HepG2 (cell line): Measurements from ENCODE around the gene ZMIZ1. TPM values are rescaled to one million over a fixed set of nuclear protein-coding genes. Genes with fewer than 3 reads are reported as not detected.

Experiments
- ADNP ChIP-seq: sonication (generic); formaldehyde crosslinking; IDR thresholded peaks from 2 replicates; pipeline ENCODE4 v1.4.0; 2020; ENCODE audit warnings: missing genetic modification reagents
- ARHGAP35 ChIP-seq: sonication (generic); formaldehyde crosslinking; IDR thresholded peaks from 2 replicates; pipeline ENCODE4 v1.9.0; 2022; ENCODE audit warnings: mild to moderate bottlenecking, inconsistent platforms, moderate library complexity, missing genetic modification reagents, borderline replicate concordance
- BORCS8-MEF2B ChIP-seq: sonication (generic); formaldehyde crosslinking; IDR thresholded peaks from 2 replicates; pipeline ENCODE4 v1.8.0; 2022; ENCODE audit warnings: mild to moderate bottlenecking, missing genetic modification reagents
- ELF4 ChIP-seq: sonication (generic); formaldehyde crosslinking; IDR thresholded peaks from 2 replicates; pipeline ENCODE4 v1.5.0; 2020; ENCODE audit warnings: missing genetic modification reagents, mild to moderate bottlenecking, moderate library complexity, borderline replicate concordance
- HNRNPUL1 ChIP-seq: fragments of 200-400 bp; formaldehyde crosslinking; IDR thresholded peaks from 2 replicates; pipeline ENCODE4 v1.6.1; 2017; ENCODE audit warnings: low read depth, mild to moderate bottlenecking, low read length, moderate library complexity
- ISL2 ChIP-seq: sonication (generic); formaldehyde crosslinking; IDR thresholded peaks from 2 replicates; pipeline ENCODE4 v1.5.0; 2020; ENCODE audit warnings: missing genetic modification reagents
- KDM4B ChIP-seq: sonication (generic); formaldehyde crosslinking; IDR thresholded peaks from 2 replicates; pipeline ENCODE4 v1.4.0; 2020; ENCODE audit warnings: missing genetic modification reagents
- MED1 ChIP-seq: sonication (generic); formaldehyde crosslinking; IDR thresholded peaks from 2 replicates; pipeline ENCODE4 v1.4.0; 2020; ENCODE audit warnings: missing genetic modification reagents
- MYNN ChIP-seq: sonication (generic); formaldehyde crosslinking; IDR thresholded peaks from 2 replicates; pipeline ENCODE4 v1.4.0; 2020; ENCODE audit warnings: mild to moderate bottlenecking, low read depth, missing genetic modification reagents
- RAD51 ChIP-seq: fragments of 450-650 bp; IDR thresholded peaks from 2 replicates; pipeline ENCODE4 v1.6.1; 2016; ENCODE audit warnings: borderline replicate concordance
- TCF7L2 ChIP-seq: IDR thresholded peaks from 2 replicates; pipeline ENCODE4 v1.6.1; 2011; ENCODE audit warnings: mild to moderate bottlenecking, low read depth, low read length, moderate library complexity
- TOE1 ChIP-seq: sonication (generic); formaldehyde crosslinking; IDR thresholded peaks from 2 replicates; pipeline ENCODE4 v1.4.0; 2020; ENCODE audit warnings: mild to moderate bottlenecking, missing genetic modification reagents
- ZFP82 ChIP-seq: sonication (generic); formaldehyde crosslinking; IDR thresholded peaks from 2 replicates; pipeline ENCODE4 v1.5.1; 2020; ENCODE audit warnings: mild to moderate bottlenecking, missing genetic modification reagents, borderline replicate concordance
- ZNF564 ChIP-seq: sonication (generic); formaldehyde crosslinking; IDR thresholded peaks from 2 replicates; pipeline ENCODE4 v1.8.1; 2023; ENCODE audit warnings: mild to moderate bottlenecking, missing genetic modification reagents
- ZNF660 ChIP-seq: sonication (generic); formaldehyde crosslinking; IDR thresholded peaks from 2 replicates; pipeline ENCODE4 v1.5.1; 2020; ENCODE audit warnings: mild to moderate bottlenecking, low read depth, missing genetic modification reagents, borderline replicate concordance
- polyA plus RNA-seq, 8 experiments: library from polyadenylated mRNA; depleted of rRNA in 3 of 8; stranded (reverse) in 7 of 8; unstranded in 1 of 8; fragments of >200 nt; fragmentation: Illumina TruSeq in 4 of 8; extraction: Trizol in 4 of 8; gene quantifications; 2 replicates each; pipeline versions ENCODE4 v1.2.1 to v1.2.3, GENCODE V29; 2011 to 2016; ENCODE audit warnings: low read depth in 4 of 8, missing spikeins in 1 of 8, mixed read lengths in 1 of 8; ENCODE audit not compliant: insufficient read depth in 1 of 8
- total RNA-seq, 5 experiments: library from RNA; depleted of rRNA; stranded (reverse); fragments of >200 nt; fragmentation: Illumina TruSeq; extraction: Trizol; gene quantifications; 2 replicates each; pipeline ENCODE4 v1.2.3, GENCODE V29; 2016; ENCODE audit warnings: low read depth in 1 of 5
- TF ChIP-seq, protein P1 (sequence below): fragments of 450-650 bp; IDR thresholded peaks from 2 replicates; pipeline ENCODE4 v1.6.1; 2017
- TF ChIP-seq, protein P2 (sequence below): conservative IDR thresholded peaks from 2 replicates; pipeline ENCODE4 v1.6.1; 2018; ENCODE audit warnings: missing genetic modification reagents
- TF ChIP-seq, protein P3 (sequence below): sonication (generic); formaldehyde crosslinking; IDR thresholded peaks from 2 replicates; pipeline ENCODE4 v1.8.1; 2023; ENCODE audit warnings: mild to moderate bottlenecking, moderate library complexity, missing genetic modification reagents
- TF ChIP-seq, protein P4 (sequence below): IDR thresholded peaks from 2 replicates; pipeline ENCODE4 v1.6.1; 2012; ENCODE audit warnings: inconsistent platforms
- TF ChIP-seq, protein P5 (sequence below): IDR thresholded peaks from 2 replicates; pipeline ENCODE4 v1.6.1; 2012; ENCODE audit warnings: low read length, improper control_type of control experiment
- TF ChIP-seq, protein P6 (sequence below): sonication (generic); formaldehyde crosslinking; IDR thresholded peaks from 2 replicates; pipeline ENCODE4 v1.8.1; 2022; ENCODE audit warnings: mild to moderate bottlenecking, missing genetic modification reagents
- TF ChIP-seq, protein P7 (sequence below): sonication (generic); formaldehyde crosslinking; IDR thresholded peaks from 2 replicates; pipeline ENCODE4 v1.4.0; 2020; ENCODE audit warnings: low read depth, mild to moderate bottlenecking, missing genetic modification reagents

ZMIZ1 gene
- total and polyA plus RNA-seq, 2 of the 13 experiments (the other 11 are each of a cell fraction or from before 2014, with no cell fraction given): 5.3 to 10.2 TPM

DNA sequence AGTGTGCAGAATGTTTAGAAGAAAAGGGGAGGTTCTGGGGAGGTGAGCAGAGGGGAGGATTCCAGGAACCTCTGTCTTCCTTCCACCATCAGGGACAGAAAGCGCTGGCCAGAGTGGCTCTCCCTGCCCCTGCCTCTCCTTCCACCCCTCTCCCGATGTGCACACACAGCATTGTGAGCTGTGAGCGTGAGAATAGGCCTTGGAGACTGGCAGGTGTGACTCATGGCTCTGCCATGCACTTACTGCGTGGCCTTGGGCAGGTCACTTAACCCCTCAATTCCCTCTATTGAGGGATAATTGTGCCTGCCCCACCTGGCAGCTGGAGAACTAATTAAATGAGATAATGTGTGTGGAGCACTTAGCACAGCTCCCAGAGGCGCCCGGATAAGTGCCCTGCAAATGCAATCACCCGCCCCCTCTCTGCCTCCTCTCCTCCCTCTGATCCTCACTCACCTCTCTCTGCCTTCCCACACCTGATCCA lies 115.4 kb downstream of the ZMIZ1 start (continued):
- TF ChIP-seq, protein P1, sequence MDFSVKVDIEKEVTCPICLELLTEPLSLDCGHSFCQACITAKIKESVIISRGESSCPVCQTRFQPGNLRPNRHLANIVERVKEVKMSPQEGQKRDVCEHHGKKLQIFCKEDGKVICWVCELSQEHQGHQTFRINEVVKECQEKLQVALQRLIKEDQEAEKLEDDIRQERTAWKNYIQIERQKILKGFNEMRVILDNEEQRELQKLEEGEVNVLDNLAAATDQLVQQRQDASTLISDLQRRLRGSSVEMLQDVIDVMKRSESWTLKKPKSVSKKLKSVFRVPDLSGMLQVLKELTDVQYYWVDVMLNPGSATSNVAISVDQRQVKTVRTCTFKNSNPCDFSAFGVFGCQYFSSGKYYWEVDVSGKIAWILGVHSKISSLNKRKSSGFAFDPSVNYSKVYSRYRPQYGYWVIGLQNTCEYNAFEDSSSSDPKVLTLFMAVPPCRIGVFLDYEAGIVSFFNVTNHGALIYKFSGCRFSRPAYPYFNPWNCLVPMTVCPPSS: no peak
- no peak for TF ChIP-seq HNRNPUL1
- TF ChIP-seq, protein P2, sequence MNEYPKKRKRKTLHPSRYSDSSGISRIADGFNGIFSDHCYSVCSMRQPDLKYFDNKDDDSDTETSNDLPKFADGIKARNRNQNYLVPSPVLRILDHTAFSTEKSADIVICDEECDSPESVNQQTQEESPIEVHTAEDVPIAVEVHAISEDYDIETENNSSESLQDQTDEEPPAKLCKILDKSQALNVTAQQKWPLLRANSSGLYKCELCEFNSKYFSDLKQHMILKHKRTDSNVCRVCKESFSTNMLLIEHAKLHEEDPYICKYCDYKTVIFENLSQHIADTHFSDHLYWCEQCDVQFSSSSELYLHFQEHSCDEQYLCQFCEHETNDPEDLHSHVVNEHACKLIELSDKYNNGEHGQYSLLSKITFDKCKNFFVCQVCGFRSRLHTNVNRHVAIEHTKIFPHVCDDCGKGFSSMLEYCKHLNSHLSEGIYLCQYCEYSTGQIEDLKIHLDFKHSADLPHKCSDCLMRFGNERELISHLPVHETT (CRISPR knock-in tag): 0 out of 2 replicates have a peak, but pooled peaks have one; percentile 35
- no peak for TF ChIP-seq TOE1 (CRISPR knock-in tag)
- no peak for TF ChIP-seq ZNF660 (CRISPR knock-in tag)
- no peak for TF ChIP-seq ELF4 (CRISPR knock-in tag)
- no peak for TF ChIP-seq ADNP
- peak; percentile 79; the same call in 1 of the 2 replicates for TF ChIP-seq KDM4B (CRISPR knock-in tag)
- TF ChIP-seq ZFP82: no peak
- TF ChIP-seq MED1: peak; percentile 91
- TF ChIP-seq, protein P3, sequence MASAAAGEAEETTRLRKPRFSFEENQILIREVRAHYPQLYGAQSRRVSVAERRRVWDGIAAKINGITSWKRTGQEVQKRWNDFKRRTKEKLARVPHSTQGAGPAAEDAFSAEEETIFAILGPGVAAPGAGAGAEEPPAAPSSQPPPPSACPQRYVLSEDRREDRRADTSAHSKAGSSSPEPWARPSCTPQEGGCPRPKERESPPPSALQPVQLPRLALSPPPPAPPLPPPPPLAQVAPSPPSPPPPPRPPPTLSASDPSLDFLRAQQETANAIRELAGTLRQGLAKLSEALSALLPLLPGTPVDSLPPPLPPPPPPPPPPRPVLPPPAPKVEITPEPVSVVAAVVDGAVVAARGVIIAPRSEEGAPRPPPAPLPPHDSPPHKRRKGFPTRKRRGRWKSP (CRISPR knock-in tag): no peak
- no peak for TF ChIP-seq ARHGAP35
- TF ChIP-seq RAD51: no peak
- TF ChIP-seq, protein P4, sequence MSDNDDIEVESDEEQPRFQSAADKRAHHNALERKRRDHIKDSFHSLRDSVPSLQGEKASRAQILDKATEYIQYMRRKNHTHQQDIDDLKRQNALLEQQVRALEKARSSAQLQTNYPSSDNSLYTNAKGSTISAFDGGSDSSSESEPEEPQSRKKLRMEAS: peak; percentile 60; the same call in 1 of the 2 replicates
- TF ChIP-seq, protein P5, sequence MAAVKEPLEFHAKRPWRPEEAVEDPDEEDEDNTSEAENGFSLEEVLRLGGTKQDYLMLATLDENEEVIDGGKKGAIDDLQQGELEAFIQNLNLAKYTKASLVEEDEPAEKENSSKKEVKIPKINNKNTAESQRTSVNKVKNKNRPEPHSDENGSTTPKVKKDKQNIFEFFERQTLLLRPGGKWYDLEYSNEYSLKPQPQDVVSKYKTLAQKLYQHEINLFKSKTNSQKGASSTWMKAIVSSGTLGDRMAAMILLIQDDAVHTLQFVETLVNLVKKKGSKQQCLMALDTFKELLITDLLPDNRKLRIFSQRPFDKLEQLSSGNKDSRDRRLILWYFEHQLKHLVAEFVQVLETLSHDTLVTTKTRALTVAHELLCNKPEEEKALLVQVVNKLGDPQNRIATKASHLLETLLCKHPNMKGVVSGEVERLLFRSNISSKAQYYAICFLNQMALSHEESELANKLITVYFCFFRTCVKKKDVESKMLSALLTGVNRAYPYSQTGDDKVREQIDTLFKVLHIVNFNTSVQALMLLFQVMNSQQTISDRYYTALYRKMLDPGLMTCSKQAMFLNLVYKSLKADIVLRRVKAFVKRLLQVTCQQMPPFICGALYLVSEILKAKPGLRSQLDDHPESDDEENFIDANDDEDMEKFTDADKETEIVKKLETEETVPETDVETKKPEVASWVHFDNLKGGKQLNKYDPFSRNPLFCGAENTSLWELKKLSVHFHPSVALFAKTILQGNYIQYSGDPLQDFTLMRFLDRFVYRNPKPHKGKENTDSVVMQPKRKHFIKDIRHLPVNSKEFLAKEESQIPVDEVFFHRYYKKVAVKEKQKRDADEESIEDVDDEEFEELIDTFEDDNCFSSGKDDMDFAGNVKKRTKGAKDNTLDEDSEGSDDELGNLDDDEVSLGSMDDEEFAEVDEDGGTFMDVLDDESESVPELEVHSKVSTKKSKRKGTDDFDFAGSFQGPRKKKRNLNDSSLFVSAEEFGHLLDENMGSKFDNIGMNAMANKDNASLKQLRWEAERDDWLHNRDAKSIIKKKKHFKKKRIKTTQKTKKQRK: no peak
- TF ChIP-seq MYNN: no peak
- TF ChIP-seq ZNF564 (CRISPR knock-in tag): no peak
- TF ChIP-seq ISL2 (CRISPR knock-in tag): 0 out of 2 replicates have a peak, but pooled peaks have one; percentile 37
- no peak for TF ChIP-seq TCF7L2
- TF ChIP-seq, protein P6, sequence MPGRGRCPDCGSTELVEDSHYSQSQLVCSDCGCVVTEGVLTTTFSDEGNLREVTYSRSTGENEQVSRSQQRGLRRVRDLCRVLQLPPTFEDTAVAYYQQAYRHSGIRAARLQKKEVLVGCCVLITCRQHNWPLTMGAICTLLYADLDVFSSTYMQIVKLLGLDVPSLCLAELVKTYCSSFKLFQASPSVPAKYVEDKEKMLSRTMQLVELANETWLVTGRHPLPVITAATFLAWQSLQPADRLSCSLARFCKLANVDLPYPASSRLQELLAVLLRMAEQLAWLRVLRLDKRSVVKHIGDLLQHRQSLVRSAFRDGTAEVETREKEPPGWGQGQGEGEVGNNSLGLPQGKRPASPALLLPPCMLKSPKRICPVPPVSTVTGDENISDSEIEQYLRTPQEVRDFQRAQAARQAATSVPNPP (CRISPR knock-in tag): no peak
- TF ChIP-seq BORCS8-MEF2B (CRISPR knock-in tag): no peak
- TF ChIP-seq, protein P7, sequence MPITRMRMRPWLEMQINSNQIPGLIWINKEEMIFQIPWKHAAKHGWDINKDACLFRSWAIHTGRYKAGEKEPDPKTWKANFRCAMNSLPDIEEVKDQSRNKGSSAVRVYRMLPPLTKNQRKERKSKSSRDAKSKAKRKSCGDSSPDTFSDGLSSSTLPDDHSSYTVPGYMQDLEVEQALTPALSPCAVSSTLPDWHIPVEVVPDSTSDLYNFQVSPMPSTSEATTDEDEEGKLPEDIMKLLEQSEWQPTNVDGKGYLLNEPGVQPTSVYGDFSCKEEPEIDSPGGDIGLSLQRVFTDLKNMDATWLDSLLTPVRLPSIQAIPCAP (CRISPR knock-in tag): no peak
